Inflammatory macrophage treated with lipopolysaccharide for 1 hour (primary cell): Measurements from ENCODE around the gene ERG28.
"Not testable (repeated sequence)": the region's sequence is repeated elsewhere in the genome, so short reads cannot be mapped to it uniquely, and the experiment has no call there.

ENCODE experiments used
- DNase-seq, 2 donors: peaks; one replicate each; pipeline ENCODE4 v3.0.0-alpha.2; 2020 to 2022

The ERG28 gene

GRCh38 chr14:75660630-75661498, at the start of gene ERG28, which contains the start of gene TTLL5:
TSS of gene ERG28 (minus strand) at chr14:75660876. CDS start at chr14:75657502, 3,374 bp downstream.
TSS of gene TTLL5 (plus strand) at chr14:75661246. CDS start at chr14:75663150, 1,904 bp downstream.
- DNase-seq, result peak; percentile 94

GRCh38 chr14:75709207-75709812, 48.6 kb upstream of the ERG28 start:
- peak; percentile 56 to 81 for DNase-seq

GRCh38 chr14:75705014-75705413, 44.3 kb upstream of the ERG28 start:
- DNase-seq, result no peak

GRCh38 chr14:75703467-75703866, 42.8 kb upstream of the ERG28 start:
- peak in 1 of 2 donors; percentile 19 for DNase-seq

GRCh38 chr14:75702616-75703261, 42.1 kb upstream of the ERG28 start:
- DNase-seq, result no peak

GRCh38 chr14:75702122-75702521, 41.4 kb upstream of the ERG28 start:
- DNase-seq, result no peak

- no peak for DNase-seq
These were observed 39.6 kb upstream of the ERG28 start for GRCh38 chr14:75700295-75700694.

- DNase-seq, result peak in 1 of 2 donors; percentile 7
These were observed 38.7 kb upstream of the ERG28 start for GRCh38 chr14:75699331-75699730.

- DNase-seq, result no peak
These were observed 37.2 kb upstream of the ERG28 start for GRCh38 chr14:75697918-75698317.

GRCh38 chr14:75697386-75697785, 36.7 kb upstream of the ERG28 start:
- DNase-seq, result no peak

- not testable (repeated sequence) for DNase-seq
These were observed 34.3 kb upstream of the ERG28 start for GRCh38 chr14:75695025-75695424.

GRCh38 chr14:75690010-75690409, 29.3 kb upstream of the ERG28 start:
- DNase-seq, result no peak

GRCh38 chr14:75689012-75689411, 28.3 kb upstream of the ERG28 start:
- DNase-seq, result peak; percentile 8 to 61

- DNase-seq, result no peak
These were observed 25.2 kb upstream of the ERG28 start for GRCh38 chr14:75685910-75686309.

- DNase-seq, result no peak
These were observed 14.7 kb upstream of the ERG28 start for GRCh38 chr14:75675265-75675960.

- DNase-seq, result no peak
These were observed 12.8 kb upstream of the ERG28 start for GRCh38 chr14:75673345-75674035.

GRCh38 chr14:75672605-75673192, 12.0 kb upstream of the ERG28 start:
- DNase-seq, result no peak

- no peak for DNase-seq
These were observed 6.6 kb upstream of the ERG28 start for GRCh38 chr14:75667099-75667765.

GRCh38 chr14:75662966-75663365, 2.3 kb upstream of the ERG28 start:
- DNase-seq, result no peak

- no peak for DNase-seq
These were observed 781 bp upstream of the ERG28 start for GRCh38 chr14:75661499-75661814.

GRCh38 chr14:75660238-75660629, 442 bp downstream of the ERG28 start:
- no peak for DNase-seq

- DNase-seq, result no peak
These were observed 1.7 kb downstream of the ERG28 start for GRCh38 chr14:75658957-75659356.
